HG03520 (cell line): Measurements from ENCODE around the gene ENPP6.
"Not testable (repeated sequence)": the region's sequence is repeated elsewhere in the genome, so short reads cannot be mapped to it uniquely, and the experiment has no call there.

Experiments
- ATAC-seq: cut with Tn5 transposase; IDR thresholded peaks from one replicate; pipeline ENCODE4 v1.9.1; 2021; ENCODE audit warnings: mild to moderate bottlenecking, moderate library complexity; ENCODE audit not compliant: unreplicated experiment

The ENPP6 gene

GRCh38 chr4:184237612-184238011, 19.9 kb upstream of the ENPP6 start:
- ATAC-seq = no peak

DNA sequence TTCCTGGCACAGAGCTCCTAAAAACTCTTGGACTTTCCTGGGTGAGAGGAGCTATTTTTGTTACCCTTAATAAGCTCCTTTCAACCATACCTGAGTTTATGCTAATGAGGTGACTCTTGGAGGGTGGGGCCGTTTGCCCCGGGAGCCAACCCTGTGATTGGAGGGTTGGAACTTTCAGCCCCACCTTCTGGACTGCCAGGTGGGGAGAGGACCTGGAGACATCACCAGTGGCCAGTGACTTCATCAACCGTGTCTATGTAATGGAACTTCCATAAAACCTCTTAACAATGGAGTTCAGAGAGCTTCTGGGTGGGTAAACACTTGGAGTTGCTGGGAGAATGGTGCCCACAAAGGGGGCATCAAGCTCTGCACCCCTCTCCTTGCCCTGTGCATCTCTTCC, 17.9 kb upstream of the ENPP6 start:
- ATAC-seq = no peak

GRCh38 chr4:184234155-184234554, 16.5 kb upstream of the ENPP6 start:
- ATAC-seq = no peak

- ATAC-seq = no peak
Observed at GRCh38 chr4:184232975-184233374, 15.3 kb upstream of the ENPP6 start.

DNA sequence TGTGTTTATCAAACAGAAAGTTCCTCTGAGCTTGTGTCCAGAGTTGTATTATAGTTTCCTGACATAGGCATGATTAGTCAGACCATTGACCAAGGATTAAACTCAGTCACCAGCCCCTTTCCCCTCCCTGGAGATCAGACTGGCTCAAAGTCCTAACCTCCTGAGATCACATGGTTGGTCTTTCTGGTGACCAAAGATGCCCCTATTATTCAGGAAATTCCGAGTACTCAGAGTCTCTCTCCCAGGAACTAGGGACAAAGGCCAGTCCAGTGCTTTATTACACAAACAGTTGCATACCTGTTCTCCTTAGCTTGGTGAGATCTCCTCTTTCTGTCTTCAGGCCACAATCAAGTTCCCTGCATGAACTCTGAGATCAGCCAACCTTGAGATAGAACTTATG, 14.5 kb upstream of the ENPP6 start:
- ATAC-seq = no peak

DNA sequence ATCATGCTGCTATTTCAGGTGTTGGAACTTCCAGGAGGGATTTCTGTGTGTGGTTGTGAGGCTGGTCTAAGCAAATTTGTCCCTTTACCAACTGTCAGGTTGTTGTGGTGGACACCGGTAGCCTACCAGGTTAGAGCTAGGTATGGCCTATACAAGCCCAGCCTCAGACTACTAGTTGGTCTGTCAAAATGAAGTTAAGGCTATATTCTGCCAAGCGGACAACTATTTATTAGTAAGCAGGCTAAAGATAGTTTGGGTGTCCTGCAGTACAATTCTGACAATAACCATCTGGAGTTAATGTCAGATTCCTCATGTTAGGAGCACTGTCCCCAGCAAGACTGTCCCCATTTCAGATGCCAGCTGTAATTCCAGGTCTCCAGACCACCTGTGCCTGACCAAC, 13.9 kb upstream of the ENPP6 start:
- no peak for ATAC-seq

GRCh38 chr4:184228056-184228705, 10.5 kb upstream of the ENPP6 start:
- ATAC-seq = no peak

- ATAC-seq = no peak
Observed at GRCh38 chr4:184216515-184216914, 1.2 kb downstream of the ENPP6 start.

- ATAC-seq = no peak
Observed at GRCh38 chr4:184215709-184216328, 1.9 kb downstream of the ENPP6 start.

DNA sequence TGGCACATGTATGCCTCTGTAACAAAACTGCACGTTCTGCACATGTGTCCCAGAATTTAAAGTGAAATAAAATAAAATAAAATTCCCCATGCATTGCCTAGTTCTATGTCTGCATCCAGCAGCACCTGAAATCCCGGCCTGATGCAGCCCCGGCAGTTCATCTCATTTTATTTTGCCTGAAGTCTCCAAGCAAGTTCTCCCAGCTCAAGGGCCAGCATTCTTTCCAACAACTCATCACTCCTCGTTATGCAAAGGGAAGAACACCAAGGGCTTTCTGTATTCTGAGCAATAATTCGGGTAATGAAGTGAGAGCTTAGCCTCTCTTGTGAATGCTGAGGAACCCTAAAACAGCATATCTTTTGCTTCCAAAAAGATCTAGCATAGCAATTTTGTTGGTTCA, 2.7 kb downstream of the ENPP6 start:
- ATAC-seq = no peak

DNA sequence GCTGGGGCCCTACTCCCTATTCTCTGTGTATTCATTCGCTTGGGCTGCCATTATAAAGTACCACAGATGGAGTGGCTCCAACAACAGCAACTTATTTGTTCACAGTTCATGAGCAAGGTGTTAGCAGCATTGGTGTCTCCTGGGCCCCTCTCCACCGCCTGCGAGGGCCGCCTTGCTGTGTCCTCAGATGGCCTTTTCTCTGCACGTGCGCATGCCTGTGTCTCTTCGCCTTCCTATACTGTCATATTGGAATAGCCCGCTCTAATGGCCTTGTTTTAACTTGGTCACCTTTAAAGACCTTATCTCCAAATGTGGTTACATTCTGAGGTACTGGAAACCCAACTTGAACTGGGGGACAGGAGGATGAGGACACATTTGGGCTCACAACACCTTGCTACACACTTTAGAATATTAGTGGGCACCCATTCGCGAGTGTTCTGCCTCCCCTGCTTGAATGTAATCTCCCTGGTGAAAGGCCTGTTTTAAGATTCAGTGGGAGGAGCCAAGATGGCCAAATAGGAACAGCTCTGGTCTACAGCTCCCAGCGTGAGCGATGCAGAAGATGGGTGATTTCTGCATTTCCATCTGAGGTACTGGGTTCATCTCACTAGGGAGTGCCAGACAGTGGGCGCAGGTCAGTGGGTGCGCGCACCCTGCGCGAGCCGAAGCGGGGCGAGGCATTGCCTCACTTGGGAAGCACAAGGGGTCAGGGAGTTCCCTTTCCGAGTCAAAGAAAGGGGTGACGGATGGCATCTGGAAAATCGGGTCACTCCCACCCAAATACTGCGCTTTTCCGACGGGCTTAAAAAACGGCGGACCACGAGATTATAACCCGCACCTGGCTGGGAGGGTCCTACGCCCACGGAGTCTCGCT, 9.7 kb downstream of the ENPP6 start:
- ATAC-seq = not testable (repeated sequence)

GRCh38 chr4:184205243-184205642, 12.4 kb downstream of the ENPP6 start:
- no peak for ATAC-seq

DNA sequence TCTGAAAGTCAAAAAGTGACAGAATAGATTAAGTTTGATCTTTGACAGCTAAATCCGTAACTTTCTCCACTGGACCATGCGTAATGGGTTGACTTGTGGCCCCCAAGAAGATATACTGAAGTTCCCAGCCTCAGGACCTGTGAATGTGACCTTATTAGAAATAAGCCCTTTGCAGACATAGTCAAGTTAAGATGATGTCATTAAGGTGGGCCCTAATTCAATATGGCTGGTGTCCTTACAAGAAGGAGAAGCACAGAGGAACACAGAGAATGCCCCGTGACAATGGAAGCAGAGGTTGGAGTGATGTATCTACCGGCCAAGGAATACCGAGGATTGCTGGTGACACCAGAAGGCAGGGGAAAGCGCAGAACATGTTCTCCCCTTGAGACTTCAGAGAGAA, 14.4 kb downstream of the ENPP6 start:
- no peak for ATAC-seq

DNA sequence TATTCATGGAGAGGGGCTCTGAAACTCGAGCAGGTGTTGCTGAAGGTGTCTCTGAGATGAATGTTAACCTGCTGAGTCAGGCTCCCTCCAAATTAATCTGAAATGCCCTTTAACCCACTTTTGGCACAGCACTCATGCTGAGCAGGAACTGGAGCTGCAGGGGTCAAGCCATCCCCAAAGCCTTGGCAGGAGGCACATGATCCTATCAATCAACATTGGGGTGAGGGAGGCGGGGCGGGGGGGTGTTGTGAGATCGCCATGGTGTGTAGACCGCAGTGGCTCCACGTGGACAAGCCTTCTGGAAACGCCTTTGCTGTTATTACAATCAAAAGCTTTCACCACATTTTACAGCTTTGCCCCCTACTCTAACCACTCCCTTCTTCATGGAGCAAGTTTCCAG, 16.5 kb downstream of the ENPP6 start:
- ATAC-seq = no peak

DNA sequence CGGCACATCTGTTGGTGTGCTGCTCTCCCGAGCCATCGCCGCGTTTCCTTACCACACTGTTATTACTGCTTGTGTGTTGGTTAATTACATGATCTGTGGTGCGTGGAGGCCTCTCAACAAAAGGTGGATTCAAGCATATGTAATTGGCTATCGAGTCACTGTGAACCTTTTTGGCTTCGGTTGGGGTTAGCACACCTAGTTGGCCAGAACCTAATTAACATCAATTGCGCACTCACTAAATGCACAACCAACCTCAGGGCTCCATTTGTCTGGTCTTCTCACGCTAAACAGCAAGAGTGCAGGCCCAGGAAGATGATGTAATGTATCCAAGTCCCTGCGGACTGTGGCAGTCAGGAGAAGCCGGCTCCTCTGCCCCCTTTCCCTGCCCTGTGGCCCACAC, 17.4 kb downstream of the ENPP6 start:
- no peak for ATAC-seq

GRCh38 chr4:184199780-184200179, 17.9 kb downstream of the ENPP6 start:
- no peak for ATAC-seq

DNA sequence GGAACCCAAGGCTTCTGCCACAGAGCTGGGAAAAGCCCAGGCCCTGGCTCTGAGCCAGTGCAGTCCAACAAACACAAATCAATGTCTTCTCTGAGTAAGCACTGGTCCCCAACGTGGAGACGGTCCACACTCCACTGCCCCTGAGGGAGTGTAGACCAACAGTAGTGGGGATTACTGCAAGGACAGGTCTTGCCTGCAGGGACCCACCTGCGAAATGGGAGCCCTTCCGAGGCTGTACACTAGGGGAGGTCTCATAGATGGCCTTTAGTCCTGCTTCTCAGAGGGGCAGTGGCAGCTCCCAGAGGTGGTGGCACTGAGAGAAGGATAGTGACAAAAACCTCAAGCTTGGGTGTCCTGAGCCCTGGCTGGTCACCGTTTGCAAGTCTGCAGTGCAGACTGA, 19.5 kb downstream of the ENPP6 start:
- no peak for ATAC-seq

DNA sequence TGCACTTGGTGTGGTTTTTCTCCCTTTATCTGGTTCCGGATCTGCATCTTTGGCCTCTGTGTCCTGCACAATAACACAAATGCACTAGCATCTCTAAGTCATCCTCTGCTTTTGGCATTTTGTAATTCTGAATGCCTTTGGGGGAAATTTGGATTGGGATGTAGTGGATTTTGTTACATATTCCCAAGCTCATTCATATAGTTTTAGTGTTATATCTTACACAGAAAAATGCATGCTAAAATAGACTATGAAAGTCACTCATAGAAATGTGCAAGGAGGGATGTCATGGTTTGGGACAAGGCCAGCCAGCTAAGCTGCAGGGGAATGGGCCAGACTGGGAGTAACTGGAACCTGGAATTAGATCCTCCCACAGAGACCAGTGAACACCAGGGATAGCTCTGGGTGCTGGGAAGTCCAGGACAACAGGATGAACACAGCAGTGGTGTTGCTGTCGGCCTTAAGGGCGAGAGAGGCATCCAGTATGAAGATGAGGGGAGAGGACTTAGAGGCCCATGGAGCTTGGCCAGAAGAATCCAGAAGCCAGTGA, 20.1 kb downstream of the ENPP6 start:
- no peak for ATAC-seq

- ATAC-seq = no peak
Observed at GRCh38 chr4:184196730-184197385, 20.8 kb downstream of the ENPP6 start.

GRCh38 chr4:184193556-184194525, 23.8 kb downstream of the ENPP6 start:
- no peak for ATAC-seq
